Loucy (cell line): ENCODE data around the gene C1orf105.

Source experiments
- EZH2phosphoT487 ChIP-seq: fragments of 200-600 bp; IDR thresholded peaks from 2 replicates; pipeline ENCODE4 v1.6.1; 2018; ENCODE audit warnings: antibody characterized with exemption, mild to moderate bottlenecking, moderate library complexity, borderline replicate concordance
- TF ChIP-seq, protein P1 (sequence below): fragments of 200-600 bp; sonication (generic); conservative IDR thresholded peaks from 2 replicates; pipeline ENCODE4 v1.5.1; 2014; ENCODE audit warnings: mild to moderate bottlenecking, antibody characterized with exemption, low read length

DNA sequence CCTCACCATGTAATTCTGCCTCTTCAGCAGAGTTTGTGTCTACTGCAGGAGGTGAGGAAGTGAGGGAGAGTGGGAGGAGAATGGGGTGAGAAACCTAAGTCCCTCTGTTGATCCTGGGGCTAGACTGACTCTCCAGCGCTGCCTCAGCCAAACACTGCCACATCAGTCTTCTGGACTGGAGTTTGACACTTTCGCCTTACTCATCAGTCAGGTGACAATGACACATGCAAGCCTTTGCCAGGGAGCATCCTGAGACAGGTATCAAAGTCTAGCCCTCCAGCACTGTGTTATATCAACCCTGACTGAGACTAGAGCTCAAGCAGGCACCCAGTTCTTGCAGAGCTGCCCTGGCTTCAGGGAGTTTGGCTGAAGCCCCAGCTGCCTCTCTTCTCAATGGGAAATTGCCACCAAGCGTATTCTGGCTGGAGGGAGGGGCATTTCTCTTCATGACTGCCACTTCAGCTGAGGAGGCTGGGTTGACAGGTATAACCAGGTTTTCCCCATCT is 79.2 kb downstream of the C1orf105 start:
- TF ChIP-seq, protein P1, sequence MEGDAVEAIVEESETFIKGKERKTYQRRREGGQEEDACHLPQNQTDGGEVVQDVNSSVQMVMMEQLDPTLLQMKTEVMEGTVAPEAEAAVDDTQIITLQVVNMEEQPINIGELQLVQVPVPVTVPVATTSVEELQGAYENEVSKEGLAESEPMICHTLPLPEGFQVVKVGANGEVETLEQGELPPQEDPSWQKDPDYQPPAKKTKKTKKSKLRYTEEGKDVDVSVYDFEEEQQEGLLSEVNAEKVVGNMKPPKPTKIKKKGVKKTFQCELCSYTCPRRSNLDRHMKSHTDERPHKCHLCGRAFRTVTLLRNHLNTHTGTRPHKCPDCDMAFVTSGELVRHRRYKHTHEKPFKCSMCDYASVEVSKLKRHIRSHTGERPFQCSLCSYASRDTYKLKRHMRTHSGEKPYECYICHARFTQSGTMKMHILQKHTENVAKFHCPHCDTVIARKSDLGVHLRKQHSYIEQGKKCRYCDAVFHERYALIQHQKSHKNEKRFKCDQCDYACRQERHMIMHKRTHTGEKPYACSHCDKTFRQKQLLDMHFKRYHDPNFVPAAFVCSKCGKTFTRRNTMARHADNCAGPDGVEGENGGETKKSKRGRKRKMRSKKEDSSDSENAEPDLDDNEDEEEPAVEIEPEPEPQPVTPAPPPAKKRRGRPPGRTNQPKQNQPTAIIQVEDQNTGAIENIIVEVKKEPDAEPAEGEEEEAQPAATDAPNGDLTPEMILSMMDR, result no peak
- TF ChIP-seq EZH2phosphoT487, result no peak
